GM12878 (cell line): ENCODE measurements around the gene IGFALS. TPM values are rescaled to one million over a fixed set of nuclear protein-coding genes. Genes with fewer than 3 reads are reported as not detected.

Experiments
- ATAC-seq: fragments of 200-7000 bp; cut with Tn5 transposase; 3 replicates; pipeline ENCODE4 v1.9.1; 2020; ENCODE audit warnings: mild to moderate bottlenecking, moderate library complexity
- BruUV-seq: library from RNA; stranded (reverse); fragments of 400-500 nt; replicated peaks from 2 replicates; lab custom pipeline; 2021; lab: Mats Ljungman, UMichigan
- CTCF ChIA-PET: fragments of 300-600 bp; sonication (Branson Sonifier 250); formaldehyde crosslinking; extraction: SDS; loops from one replicate; lab custom pipeline; 2021; ENCODE audit warnings: inconsistent platforms; lab: Yijun Ruan, JAX
- POLR2A ChIA-PET: fragments of 350-600 bp; formaldehyde crosslinking; extraction: SDS; loops from one replicate; lab custom pipeline; 2021; ENCODE audit warnings: inconsistent platforms; lab: Charles Lee
- RAD21 ChIA-PET: fragments of 300-600 bp; sonication (Branson Sonifier 250); formaldehyde crosslinking; loops from one replicate; lab custom pipeline; 2023; ENCODE audit warnings: antibody characterized with exemption; ENCODE audit not compliant: unreplicated experiment; lab: Charles Lee
- SMC1A ChIA-PET: fragments of 300-600 bp; sonication (Branson Sonifier 250); formaldehyde crosslinking; loops from one replicate; lab custom pipeline; 2023; ENCODE audit not compliant: unreplicated experiment, uncharacterized antibody; lab: Charles Lee
- DNase-seq: peaks from one replicate; pipeline ENCODE4 v3.0.0-alpha.2; 2011; ENCODE audit warnings: low read depth, low spot score
- FAIRE-seq: peaks from 3 replicates; lab custom pipeline; 2011; peaks lifted over from hg19 to GRCh38; lab: Jason Lieb, UNC
- H2AFZ ChIP-seq: 2 replicates; pipeline ENCODE4 v1.6.0; 2011; ENCODE audit warnings: low read depth, low read length, control low read depth; ENCODE audit not compliant: control insufficient read depth
- H3K27ac ChIP-seq: 2 replicates; pipeline ENCODE4 v1.5.1; 2011; ENCODE audit warnings: control low read depth; ENCODE audit not compliant: control insufficient read depth, insufficient read depth
- H3K27me3 ChIP-seq, 2 experiments: replicated peaks in 1 of 2; 2 replicates each; pipeline versions ENCODE4 v1.6.0 to v1.6.1; 2011; ENCODE audit warnings: low read length in 1 of 2; ENCODE audit not compliant: control insufficient read depth in 2 of 2, insufficient read depth in 2 of 2
- H3K36me3 ChIP-seq, 2 experiments: 2 replicates each; pipeline ENCODE4 v1.5.1; 2011; ENCODE audit warnings: low read length in 1 of 2; ENCODE audit not compliant: control insufficient read depth in 2 of 2, insufficient read depth in 2 of 2
- H3K4me1 ChIP-seq: 2 replicates; pipeline ENCODE4 v1.6.1; 2011; ENCODE audit warnings: mild to moderate bottlenecking, low read length, moderate library complexity, mixed read lengths; ENCODE audit not compliant: control insufficient read depth, insufficient read depth
- H3K4me2 ChIP-seq: 2 replicates; pipeline ENCODE4 v1.6.0; 2011; ENCODE audit warnings: control low read depth; ENCODE audit not compliant: control insufficient read depth, insufficient read depth
- H3K4me3 ChIP-seq: fragments of 200-600 bp; sonication (generic); 2 replicates; pipeline ENCODE4 v1.5.1; 2016
- H3K79me2 ChIP-seq: 2 replicates; pipeline ENCODE4 v1.6.0; 2011; ENCODE audit warnings: low read length; ENCODE audit not compliant: control insufficient read depth, insufficient read depth
- H3K9ac ChIP-seq: 2 replicates; pipeline ENCODE4 v1.8.0; 2011; ENCODE audit warnings: low read length, control low read depth, mixed read lengths; ENCODE audit not compliant: control insufficient read depth, insufficient read depth
- H3K9me3 ChIP-seq: replicated peaks from 3 replicates; pipeline ENCODE4 v1.5.1; 2011; ENCODE audit warnings: mild to moderate bottlenecking, low read length; ENCODE audit not compliant: control insufficient read depth, insufficient read depth
- H4K20me1 ChIP-seq: 2 replicates; pipeline ENCODE4 v1.6.0; 2011; ENCODE audit not compliant: control insufficient read depth, insufficient read depth
- BCL11A ChIP-seq: IDR thresholded peaks from 2 replicates; pipeline ENCODE4 v1.6.1; 2011; ENCODE audit warnings: low read depth, low read length
- SP1 ChIP-seq: IDR thresholded peaks from one replicate; pipeline ENCODE4 v1.6.1; 2011; ENCODE audit warnings: low read depth, low read length
- SPI1 ChIP-seq: IDR thresholded peaks from 2 replicates; pipeline ENCODE4 v1.6.1; 2011; ENCODE audit warnings: low read depth, mild to moderate bottlenecking, low read length, moderate library complexity, borderline replicate concordance; ENCODE audit not compliant: insufficient read depth
- WGBS: methylation state at CpG from one replicate; pipeline ENCODE4 v1.1.6; 2016; ENCODE audit warnings: low lambda C conversion rate; ENCODE audit not compliant: insufficient replicate concordance, insufficient coverage; ENCODE audit errors: missing lambda C conversion rate; 5-methylcytosine and 5-hydroxymethylcytosine counted together
- in situ Hi-C: fragments of 300-500 bp; cut with MboI; formaldehyde crosslinking; loops from 9 replicates; pipeline ENCODE4 v1.14.3; 2018; ENCODE audit warnings: mixed read lengths
- intact Hi-C: fragments of 100-400 bp; cut with micrococcal nuclease; formaldehyde crosslinking; loops from one replicate; pipeline ENCODE4 v1.14.2; 2022; ENCODE audit not compliant: unreplicated experiment
- polyA plus RNA-seq, 11 experiments: library from polyadenylated mRNA; depleted of rRNA in 4 of 11; unstranded in 6 of 11; stranded (reverse) in 5 of 11; fragments of >200 nt; fragmentation: Nextera tagmentation in 4 of 11; fragmentation: Illumina TruSeq in 1 of 11; extraction: Ambion mirVana in 4 of 11; extraction: Trizol in 1 of 11; gene quantifications; 1 replicate in 1 of 11; 2 replicates in 10 of 11; pipeline versions ENCODE4 v1.2.1 to v1.2.3, GENCODE V29; 2011 to 2016; ENCODE audit warnings: inconsistent platforms in 2 of 11, missing spikeins in 2 of 11, low read depth in 1 of 11
- total RNA-seq, 4 experiments: library from RNA; depleted of rRNA in 3 of 4; stranded (reverse); fragments of >200 nt in 3 of 4; fragmentation: Illumina TruSeq in 1 of 4; extraction: Trizol in 1 of 4; gene quantifications; 2 replicates each; pipeline versions ENCODE4 v1.2.1 to v1.2.3, GENCODE V29; 2013 to 2021
- TF ChIP-seq, protein P1 (sequence below): IDR thresholded peaks from 2 replicates; pipeline ENCODE4 v1.6.1; 2012; ENCODE audit warnings: low read depth, low read length, improper control_type of control experiment
- TF ChIP-seq, protein P2 (sequence below): IDR thresholded peaks from 2 replicates; pipeline ENCODE4 v1.6.1; 2012; ENCODE audit warnings: low read depth, low read length, improper control_type of control experiment

The IGFALS gene
- total and polyA plus RNA-seq, 10 of the 15 experiments (the other 5 are each of a cell fraction or from before 2014, with no cell fraction given) = 0.04 to 0.11 TPM; not detected in 8

DNA sequence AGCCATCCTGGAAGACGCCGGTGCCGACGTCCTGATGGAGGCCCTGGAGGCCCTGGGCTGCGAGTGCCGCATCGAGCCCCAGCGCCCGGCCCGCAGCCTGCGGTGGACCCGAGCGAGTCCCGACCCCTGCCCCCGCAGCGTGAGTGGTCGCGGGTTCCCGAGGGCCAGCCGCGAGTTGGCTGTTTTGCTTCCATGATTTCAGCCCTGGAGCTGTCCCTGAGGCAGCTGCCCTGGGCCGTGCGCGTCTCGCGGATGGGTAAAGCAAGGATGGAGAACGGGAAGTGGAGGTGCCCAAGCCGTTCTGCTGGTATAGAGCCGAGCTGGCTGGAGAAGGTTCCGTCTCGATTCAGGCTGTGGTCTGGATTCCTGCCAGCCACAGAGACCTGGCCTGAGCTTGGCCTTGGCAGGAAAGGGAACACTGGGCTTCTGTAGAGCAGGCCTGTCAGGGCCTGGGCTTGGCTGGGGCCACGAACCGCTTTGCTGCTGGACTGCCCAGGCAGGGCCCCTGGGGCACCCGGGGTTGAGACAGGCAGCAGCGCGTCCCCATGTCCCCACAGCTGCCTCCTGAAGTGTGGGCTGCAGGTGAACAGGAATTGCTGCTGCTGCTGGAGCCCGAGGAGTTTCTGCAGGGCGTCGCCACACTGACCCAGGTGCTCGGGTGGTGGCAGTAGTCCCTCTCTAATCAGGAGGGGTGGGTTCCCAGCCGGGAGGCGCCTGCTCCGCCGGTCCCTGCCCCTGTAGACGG is 19.6 kb downstream of the IGFALS start:
- no peaks in the 10 kb centered on the region for H4K20me1 ChIP-seq
- ATAC-seq (no peak), DNase-seq (no peak)

More for the DNA sequence above, 19.6 kb downstream of the IGFALS start:
- Histone ChIP-seq H3K79me2 (peaks cover 43% of the 10 kb centered on the region), H3K36me3 (peaks cover 0 to 12% of the 10 kb centered on the region in 2 experiments; a peak in 2 of 4 replicates), H3K27ac (peak overlapping the region; percentile 89), H3K4me1 (peaks cover 15% of the 10 kb centered on the region), H3K9ac (peak overlapping the region; percentile 78), H3K4me2 (peak overlapping the region; percentile 94)
- ChIA-PET CTCF (interaction anchor here (0.5 to 1.2 kb wide), 5 partner anchors 9 to 281 kb away, joined by 3 to 9 read pairs (median 3); partner anchors contain the start of genes NUBP2, SPSB3 and TELO2), RAD21 (no interaction called here), POLR2A (interaction anchor here (5.8 kb wide), 1 partner anchor 8 kb away, joined by 39 read pairs; the partner anchor contains the start of genes NUBP2 and SPSB3), SMC1A (no interaction called here)
- 15% methylated on average over 37 of the region's 45 CpGs for WGBS
- TF ChIP-seq, protein P1, sequence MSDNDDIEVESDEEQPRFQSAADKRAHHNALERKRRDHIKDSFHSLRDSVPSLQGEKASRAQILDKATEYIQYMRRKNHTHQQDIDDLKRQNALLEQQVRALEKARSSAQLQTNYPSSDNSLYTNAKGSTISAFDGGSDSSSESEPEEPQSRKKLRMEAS = no peak
- TF ChIP-seq, protein P2, sequence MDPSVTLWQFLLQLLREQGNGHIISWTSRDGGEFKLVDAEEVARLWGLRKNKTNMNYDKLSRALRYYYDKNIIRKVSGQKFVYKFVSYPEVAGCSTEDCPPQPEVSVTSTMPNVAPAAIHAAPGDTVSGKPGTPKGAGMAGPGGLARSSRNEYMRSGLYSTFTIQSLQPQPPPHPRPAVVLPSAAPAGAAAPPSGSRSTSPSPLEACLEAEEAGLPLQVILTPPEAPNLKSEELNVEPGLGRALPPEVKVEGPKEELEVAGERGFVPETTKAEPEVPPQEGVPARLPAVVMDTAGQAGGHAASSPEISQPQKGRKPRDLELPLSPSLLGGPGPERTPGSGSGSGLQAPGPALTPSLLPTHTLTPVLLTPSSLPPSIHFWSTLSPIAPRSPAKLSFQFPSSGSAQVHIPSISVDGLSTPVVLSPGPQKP = no peak
- TF ChIP-seq SP1 (no peak), SPI1 (peak; percentile 30; the same call in 1 of the 2 replicates), BCL11A (0 out of 2 replicates have a peak, but pooled peaks have one; percentile 1)
- TF ChIP-seq, all 136 proteins: peak for 2
- intact Hi-C loops (loop anchor here (5.0 kb wide), 1 partner anchor 67 kb away; the partner anchor contains the start of gene MAPK8IP3), in situ Hi-C loops (loop anchor here (5.0 kb wide), 1 partner anchor 62 kb away; no protein-coding TSS in a partner anchor)
- peak overlapping the region; percentile 100 for H3K4me3 ChIP-seq
- BruUV-seq = no TSS peak
- FAIRE-seq = no peak
- H3K9me3 ChIP-seq = no peaks in the 10 kb centered on the region
- H2AFZ ChIP-seq = peak overlapping the region; percentile 81
- H3K27me3 ChIP-seq = no peaks in the 10 kb centered on the region
